Body of pancreas (tissue), 4 donors: ENCODE results near the gene DNMT3A.

Experiments used
- CTCF ChIP-seq, 7 experiments: fragments of 450-650 bp in 4 of 7; fragments of 200-600 bp in 3 of 7; sonication (generic) in 3 of 7; IDR thresholded peaks; one replicate each; pipeline ENCODE4 v1.5.1; 2016 to 2019; ENCODE audit warnings: antibody characterized with exemption in 7 of 7
- POLR2A ChIP-seq, 3 donors: fragments of 450-650 bp; IDR thresholded peaks; one replicate each; pipeline ENCODE4 v1.6.1; 2016; ENCODE audit warnings: antibody characterized with exemption in 3 of 3, mild to moderate bottlenecking in 2 of 3

- no peak for TF ChIP-seq CTCF (IDR thresholded peaks at IDR 0.05)
- no peak for TF ChIP-seq POLR2A (IDR thresholded peaks at IDR 0.05)
Observed at GRCh38 chr2:25358249-25358815, 16.6 kb upstream of the DNMT3A start.
